RWPE1 (cell line): ENCODE measurements around the gene MCAT.
A peak's percentile ranks its signal among the peaks of the same experiment; 100 is the strongest.

Experiments used
- CTCF ChIA-PET: fragments of 350-600 bp; sonication (Branson Sonifier 250); formaldehyde crosslinking; extraction: SDS; loops from one replicate; lab custom pipeline; 2021; lab: Yijun Ruan, JAX
- POLR2A ChIA-PET: fragments of 400-600 bp; formaldehyde crosslinking; extraction: SDS; loops from one replicate; lab custom pipeline; 2020; ENCODE audit warnings: antibody characterized with exemption; ENCODE audit not compliant: low non-redundant PET; lab: Yijun Ruan, JAX
- DNase-seq: peaks from one replicate; pipeline ENCODE4 v3.0.0; 2012; ENCODE audit warnings: low spot score
- H3K27ac ChIP-seq: fragments of 450-650 bp; 2 replicates; pipeline ENCODE4 v1.5.1; 2017
- CTCF ChIP-seq: fragments of 450-650 bp; conservative IDR thresholded peaks from 2 replicates; pipeline ENCODE4 v1.5.1; 2017; ENCODE audit warnings: low read depth, mild to moderate bottlenecking

MCAT gene

GRCh38 chr22:43179911-43180195, 36.7 kb upstream of the MCAT start:
- ChIA-PET CTCF (no interaction called here), POLR2A (no interaction called here)
- no peak overlapping the region; the same call in 1 of the 2 replicates for H3K27ac ChIP-seq
- no peak for TF ChIP-seq CTCF
- DNase-seq = no peak

- CTCF ChIA-PET = no interaction called here
Measured at GRCh38 chr22:43179146-43179910, 36.1 kb upstream of the MCAT start.

GRCh38 chr22:43177479-43177878, 34.3 kb upstream of the MCAT start:
- H3K27ac ChIP-seq = peak overlapping the region; percentile 49
- ChIA-PET CTCF (no interaction called here), POLR2A (no interaction called here)
- no peak for DNase-seq
- no peak for TF ChIP-seq CTCF

More at GRCh38 chr22:43179146-43179910, 36.1 kb upstream of the MCAT start:
- DNase-seq = no peak
- peak overlapping the region; percentile 49; the same call in 1 of the 2 replicates for H3K27ac ChIP-seq
- POLR2A ChIA-PET = no interaction called here
- TF ChIP-seq CTCF = no peak

- POLR2A ChIA-PET = no interaction called here
- peak overlapping the region; percentile 62 for H3K27ac ChIP-seq
- CTCF ChIA-PET = no interaction called here
- TF ChIP-seq CTCF = no peak
- no peak for DNase-seq
Measured at GRCh38 chr22:43176090-43176489, 32.9 kb upstream of the MCAT start.

GRCh38 chr22:43174941-43175531, 31.8 kb upstream of the MCAT start:
- CTCF ChIA-PET = no interaction called here
- DNase-seq = no peak
- no peak for TF ChIP-seq CTCF
- H3K27ac ChIP-seq = peak overlapping the region; percentile 62
- POLR2A ChIA-PET = no interaction called here

- ChIA-PET CTCF (no interaction called here), POLR2A (no interaction called here)
- no peak for DNase-seq
- no peak for TF ChIP-seq CTCF
- H3K27ac ChIP-seq = peak overlapping the region; percentile 62
Measured at GRCh38 chr22:43173976-43174720, 30.9 kb upstream of the MCAT start.
